ENCODE data around the gene SIDT2. TPM values are rescaled to one million over a fixed set of nuclear protein-coding genes. Genes with fewer than 3 reads are reported as not detected.

Gene SIDT2
- polyA plus RNA-seq, 6 donors from 2014 or later: 19.2 to 126 (median 80.7) TPM

DNA sequence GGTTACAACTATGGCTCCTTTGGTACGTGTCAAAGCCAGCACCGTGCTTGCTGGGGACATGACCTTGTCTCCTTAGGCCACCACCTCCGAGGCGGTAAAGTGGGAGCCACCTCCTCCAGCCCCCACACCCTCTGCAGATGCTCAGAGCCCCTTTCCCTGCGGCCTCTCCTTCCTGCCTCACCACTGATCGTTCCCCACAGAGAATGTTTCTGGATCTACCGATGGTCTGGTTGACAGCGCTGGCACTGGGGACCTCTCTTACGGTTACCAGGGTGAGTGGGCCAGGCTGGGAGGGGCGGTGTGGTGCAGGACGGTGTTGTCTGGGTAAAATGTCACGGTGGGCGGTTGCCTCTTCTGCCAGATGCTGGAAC, 8.9 kb downstream of the SIDT2 start:
- DNase-seq: no peak
- Mint-ChIP-seq H3K9me3 (no peaks in the 10 kb centered on the region), H3K4me1 (peaks cover 48 to 89% (median 73%) of the 10 kb centered on the region in 3 donors), H3K27ac (peak overlapping the region; percentile 85 to 97 (median 95)), H3K36me3 (peaks cover 5 to 12% of the 10 kb centered on the region in 2 donors), H3K4me3 (peak overlapping the region in 7 of 8 donors; percentile 62 to 93 (median 82)), H3K27me3 (no peaks in the 10 kb centered on the region)
- ATAC-seq (ENCODE audit: low read depth in 2 of 2): no peak

DNA sequence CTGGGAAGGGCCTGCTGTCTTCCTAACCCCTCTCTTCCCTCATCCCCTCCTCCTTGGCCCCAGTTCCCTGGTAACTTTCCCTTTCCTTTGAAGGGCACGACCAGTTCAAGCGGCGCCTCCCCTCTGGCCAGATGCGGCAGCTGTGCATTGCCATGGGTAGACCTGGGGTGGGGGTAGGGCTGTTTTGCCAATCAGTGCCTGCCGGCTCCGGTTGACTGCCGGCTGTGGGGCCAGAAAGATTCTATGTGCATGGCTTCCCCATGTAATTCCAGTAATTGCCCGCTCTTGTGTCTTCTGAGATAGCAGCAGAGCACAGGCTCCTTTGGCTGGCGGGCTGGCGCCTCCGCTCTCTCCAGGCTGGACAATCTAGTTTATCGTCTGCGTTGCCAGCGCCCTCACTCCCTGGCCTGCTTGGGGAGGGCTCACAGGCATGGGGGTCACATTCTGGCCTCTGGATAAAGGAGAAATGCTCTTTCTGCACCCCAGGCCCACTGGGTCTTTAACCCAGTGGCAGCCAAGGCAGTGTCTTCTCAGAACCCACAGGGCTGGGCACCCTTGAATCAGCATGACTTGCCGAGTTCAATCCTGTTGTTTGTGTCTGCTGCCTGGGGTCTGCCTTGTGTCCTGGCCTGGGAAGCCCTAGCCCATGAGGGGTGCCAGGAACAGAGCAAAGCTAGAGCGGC, 9.4 kb downstream of the SIDT2 start:
- Mint-ChIP-seq H3K4me1 (peaks cover 49 to 85% (median 78%) of the 10 kb centered on the region in 3 donors), H3K27ac (peak overlapping the region; percentile 92 to 99 (median 96)), H3K4me3 (peak overlapping the region in 7 of 8 donors; percentile 62 to 93 (median 82)), H3K27me3 (no peaks in the 10 kb centered on the region), H3K36me3 (peaks cover 5 to 14% of the 10 kb centered on the region in 2 donors), H3K9me3 (no peaks in the 10 kb centered on the region)
- ATAC-seq (ENCODE audit: low read depth in 2 of 2) (no peak), DNase-seq (no peak)

DNA sequence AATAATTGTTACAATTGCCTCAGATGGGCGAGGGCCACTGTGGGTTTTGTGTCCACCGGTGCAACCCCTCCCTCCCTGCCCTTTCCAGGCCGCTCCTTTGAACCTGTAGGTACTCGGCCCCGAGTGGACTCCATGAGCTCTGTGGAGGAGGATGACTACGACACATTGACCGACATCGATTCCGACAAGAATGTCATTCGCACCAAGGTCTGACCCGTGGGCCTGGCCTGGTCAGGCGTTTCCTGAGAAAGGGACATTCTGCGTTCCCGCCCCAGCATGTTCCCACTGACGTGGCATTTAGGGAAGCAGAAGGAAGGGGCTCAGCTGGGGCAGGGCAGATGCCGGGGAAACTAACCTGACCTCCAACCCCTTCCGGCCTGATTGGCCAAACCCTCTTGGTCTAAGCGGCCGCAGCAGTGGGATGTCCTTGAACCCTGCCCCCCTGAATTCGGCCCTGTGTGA, 10.1 kb downstream of the SIDT2 start:
- Mint-ChIP-seq H3K4me3 (peak overlapping the region; percentile 62 to 94 (median 82)), H3K27me3 (no peaks in the 10 kb centered on the region), H3K4me1 (peaks cover 52 to 83% (median 83%) of the 10 kb centered on the region in 3 donors), H3K27ac (peak overlapping the region; percentile 94 to 99 (median 98)), H3K9me3 (no peaks in the 10 kb centered on the region), H3K36me3 (peaks cover 5 to 15% of the 10 kb centered on the region in 2 donors)
- DNase-seq (no peak), ATAC-seq (ENCODE audit: low read depth in 2 of 2) (no peak)

GRCh38 chr11:117189191-117189940, 10.8 kb downstream of the SIDT2 start:
- ATAC-seq (ENCODE audit: low read depth in 2 of 2) (peak; percentile 90 to 92), DNase-seq (peak; percentile 91)
- Mint-ChIP-seq H3K27me3 (no peaks in the 10 kb centered on the region), H3K4me1 (peaks cover 48 to 78% (median 76%) of the 10 kb centered on the region in 3 donors), H3K4me3 (peak overlapping the region; percentile 62 to 94 (median 82)), H3K36me3 (peaks cover 5 to 9% of the 10 kb centered on the region in 2 donors), H3K27ac (peak overlapping the region; percentile 94 to 99 (median 98)), H3K9me3 (no peaks in the 10 kb centered on the region)

- Mint-ChIP-seq H3K4me1 (peaks cover 49 to 78% (median 69%) of the 10 kb centered on the region in 3 donors), H3K27ac (peak overlapping the region; percentile 94 to 99 (median 98)), H3K9me3 (no peaks in the 10 kb centered on the region), H3K36me3 (peaks cover 6 to 9% of the 10 kb centered on the region in 2 donors), H3K27me3 (no peaks in the 10 kb centered on the region), H3K4me3 (peak overlapping the region; percentile 62 to 94 (median 82))
- ATAC-seq (ENCODE audit: low read depth in 2 of 2) (no peak), DNase-seq (no peak)
Observed at GRCh38 chr11:117189941-117190544, 11.5 kb downstream of the SIDT2 start.

DNA sequence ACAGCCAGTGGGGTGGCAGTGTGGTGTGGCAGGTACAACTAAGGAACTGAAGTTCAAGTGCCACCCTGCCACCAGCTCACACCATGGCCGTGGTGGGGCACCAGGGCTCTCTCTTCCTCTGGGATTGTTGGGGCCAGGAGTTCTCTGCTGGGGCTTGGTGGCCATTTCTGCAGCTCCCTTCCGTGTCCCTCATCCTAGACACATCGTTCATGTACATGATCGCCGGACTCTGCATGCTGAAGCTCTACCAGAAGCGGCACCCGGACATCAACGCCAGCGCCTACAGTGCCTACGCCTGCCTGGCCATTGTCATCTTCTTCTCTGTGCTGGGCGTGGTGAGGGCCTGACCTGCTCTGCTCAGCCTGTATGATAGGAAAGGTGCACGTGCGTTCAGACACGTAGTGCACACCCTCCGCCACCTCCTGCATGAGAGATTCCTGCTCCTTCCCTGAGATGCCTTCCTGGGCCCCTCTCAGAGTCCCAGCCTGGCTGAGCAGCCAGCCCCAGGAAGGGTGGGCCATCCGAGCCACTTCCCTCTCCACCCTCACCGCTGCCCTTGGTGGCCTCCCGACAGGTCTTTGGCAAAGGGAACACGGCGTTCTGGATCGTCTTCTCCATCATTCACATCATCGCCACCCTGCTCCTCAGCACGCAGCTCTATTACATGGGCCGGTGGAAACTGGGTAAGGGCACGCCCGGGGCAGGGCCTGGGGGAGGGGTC, 13.3 kb downstream of the SIDT2 start:
- peak overlapping the region in 1 of 8 donors; percentile 56 for H3K4me3 Mint-ChIP-seq
- ATAC-seq (ENCODE audit: low read depth in 2 of 2) (no peak), DNase-seq (no peak)
- H3K9me3 Mint-ChIP-seq: no peaks in the 10 kb centered on the region
- H3K36me3 Mint-ChIP-seq: peaks cover 14% of the 10 kb centered on the region in 2 donors
- no peaks in the 10 kb centered on the region for H3K27me3 Mint-ChIP-seq
- H3K27ac Mint-ChIP-seq: peak overlapping the region in 3 of 6 donors; percentile 67 to 94 (median 87)
- peaks cover 42 to 70% (median 62%) of the 10 kb centered on the region in 3 donors for H3K4me1 Mint-ChIP-seq

GRCh38 chr11:117192401-117192875, 13.9 kb downstream of the SIDT2 start:
- Mint-ChIP-seq H3K27ac (peak overlapping the region in 3 of 6 donors; percentile 79 to 94 (median 87)), H3K4me3 (peak overlapping the region in 1 of 8 donors; percentile 42), H3K36me3 (peaks cover 13 to 16% of the 10 kb centered on the region in 2 donors), H3K4me1 (peaks cover 37 to 67% (median 61%) of the 10 kb centered on the region in 3 donors), H3K9me3 (no peaks in the 10 kb centered on the region), H3K27me3 (no peaks in the 10 kb centered on the region)
- no peak for DNase-seq
- ATAC-seq (ENCODE audit: low read depth in 2 of 2): no peak

- ATAC-seq (ENCODE audit: low read depth in 2 of 2) (no peak), DNase-seq (no peak)
- H3K27ac Mint-ChIP-seq: peak overlapping the region; percentile 38 to 95 (median 84)
Observed at GRCh38 chr11:117193130-117194020, 14.8 kb downstream of the SIDT2 start.

DNA sequence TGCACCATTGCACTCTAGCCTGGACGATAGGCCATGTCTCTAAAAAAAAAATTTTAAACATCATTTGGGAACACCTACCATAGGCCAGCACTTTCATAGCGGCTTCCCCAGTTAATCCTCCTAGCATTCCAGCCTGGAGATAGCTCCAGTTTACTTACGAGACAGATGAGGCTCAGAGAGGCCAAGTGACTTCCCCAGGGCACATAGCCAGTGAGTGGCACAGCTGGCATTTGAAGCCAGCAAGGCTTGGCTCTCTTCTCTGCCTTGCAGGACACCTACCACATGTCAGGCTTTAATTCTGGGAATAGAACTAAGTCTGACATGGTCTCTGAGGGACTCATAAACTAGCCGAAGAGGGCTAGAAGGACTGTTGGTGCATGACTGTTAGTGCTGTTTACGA, 15.7 kb downstream of the SIDT2 start:
- no peak for ATAC-seq (ENCODE audit: low read depth in 2 of 2)
- Mint-ChIP-seq H3K4me3 (no peak overlapping the region), H3K27me3 (no peaks in the 10 kb centered on the region), H3K27ac (peak overlapping the region in 3 of 6 donors; percentile 49 to 66 (median 56)), H3K4me1 (peaks cover 33 to 62% (median 57%) of the 10 kb centered on the region in 3 donors), H3K36me3 (peaks cover 9 to 18% of the 10 kb centered on the region in 2 donors), H3K9me3 (no peaks in the 10 kb centered on the region)
- DNase-seq: no peak

More at GRCh38 chr11:117193130-117194020, 14.8 kb downstream of the SIDT2 start:
- Mint-ChIP-seq H3K27me3 (no peaks in the 10 kb centered on the region), H3K4me3 (peak overlapping the region in 3 of 8 donors; percentile 25 to 52 (median 45)), H3K4me1 (peaks cover 39 to 67% (median 61%) of the 10 kb centered on the region in 3 donors), H3K36me3 (peaks cover 9 to 20% of the 10 kb centered on the region in 2 donors), H3K9me3 (no peaks in the 10 kb centered on the region)

DNA sequence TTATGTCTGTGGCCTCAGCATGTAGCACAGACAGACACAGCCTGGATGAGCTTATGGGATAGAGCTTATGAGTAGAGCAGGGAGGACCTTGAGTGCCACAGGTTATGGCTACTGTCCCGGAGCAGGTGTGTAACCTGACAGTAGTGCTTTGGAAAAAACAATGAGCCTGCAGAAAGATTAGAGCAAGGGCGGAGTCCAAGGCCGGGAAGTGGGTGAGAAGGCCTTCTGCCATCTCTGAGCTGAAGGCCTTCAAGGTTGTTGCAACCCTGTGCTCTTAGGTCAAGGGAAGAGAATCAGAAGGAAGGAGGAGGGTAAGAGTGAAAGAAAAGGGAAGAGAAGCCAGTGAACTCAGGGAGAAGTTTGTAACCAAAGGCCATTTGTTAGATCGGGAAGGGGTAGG, 16.7 kb downstream of the SIDT2 start:
- Mint-ChIP-seq H3K27me3 (no peaks in the 10 kb centered on the region), H3K4me1 (peaks cover 26 to 52% (median 48%) of the 10 kb centered on the region in 3 donors), H3K4me3 (no peak overlapping the region), H3K36me3 (peaks cover 9 to 16% of the 10 kb centered on the region in 2 donors), H3K27ac (peak overlapping the region in 5 of 6 donors; percentile 51 to 91 (median 89)), H3K9me3 (no peaks in the 10 kb centered on the region)
- ATAC-seq (ENCODE audit: low read depth in 2 of 2) (no peak), DNase-seq (no peak)

- Mint-ChIP-seq H3K4me1 (peaks cover 24 to 51% (median 48%) of the 10 kb centered on the region in 3 donors), H3K27me3 (no peaks in the 10 kb centered on the region), H3K9me3 (no peaks in the 10 kb centered on the region), H3K4me3 (no peak overlapping the region), H3K27ac (peak overlapping the region in 4 of 6 donors; percentile 13 to 91 (median 78)), H3K36me3 (peaks cover 9 to 16% of the 10 kb centered on the region in 2 donors)
- DNase-seq (no peak), ATAC-seq (ENCODE audit: low read depth in 2 of 2) (no peak)
Observed at GRCh38 chr11:117195761-117196160, 17.2 kb downstream of the SIDT2 start.

DNA sequence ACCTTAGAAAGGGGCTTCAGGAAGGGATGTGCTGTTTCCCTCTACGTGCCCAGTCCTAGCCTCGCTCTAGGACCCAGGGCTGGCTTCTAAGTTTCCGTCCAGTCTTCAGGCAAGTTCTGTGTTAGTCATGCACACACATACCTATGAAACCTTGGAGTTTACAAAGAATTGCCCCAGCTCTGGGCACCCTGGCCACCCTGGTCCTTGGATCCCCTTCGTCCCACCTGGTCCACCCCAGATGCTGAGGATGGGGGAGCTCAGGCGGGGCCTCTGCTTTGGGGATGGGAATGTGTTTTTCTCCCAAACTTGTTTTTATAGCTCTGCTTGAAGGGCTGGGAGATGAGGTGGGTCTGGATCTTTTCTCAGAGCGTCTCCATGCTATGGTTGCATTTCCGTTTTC, 18.5 kb downstream of the SIDT2 start:
- Mint-ChIP-seq H3K27ac (no peak overlapping the region), H3K4me1 (peaks cover 27 to 55% (median 44%) of the 10 kb centered on the region in 3 donors), H3K4me3 (peak overlapping the region in 1 of 8 donors; percentile 53), H3K27me3 (no peaks in the 10 kb centered on the region), H3K36me3 (peaks cover 9 to 16% of the 10 kb centered on the region in 2 donors), H3K9me3 (no peaks in the 10 kb centered on the region)
- no peak for ATAC-seq (ENCODE audit: low read depth in 2 of 2)
- DNase-seq: no peak

All from naive B cell (primary cell).